HAP-1 (cell line): ENCODE results near the gene FRZB.
"Not testable (repeated sequence)": the region's sequence is repeated elsewhere in the genome, so short reads cannot be mapped to it uniquely, and the experiment has no call there.

Source experiments
- DNase-seq, 2 experiments: peaks; one replicate each; pipeline ENCODE4 v3.0.0-alpha.2; 2016 to 2020; ENCODE audit warnings: low spot score in 2 of 2
- H3K27me3 ChIP-seq: fragments of 250-450 bp; sonication (Bioruptor Pico); 2 replicates; pipeline ENCODE4 v1.5.1; 2020; ENCODE audit warnings: low read depth, mild to moderate bottlenecking, moderate library complexity
- H3K36me3 ChIP-seq: fragments of 250-450 bp; sonication (Bioruptor Pico); replicated peaks from 2 replicates; pipeline ENCODE4 v1.5.1; 2020; ENCODE audit warnings: mild to moderate bottlenecking
- H3K4me1 ChIP-seq: fragments of 250-450 bp; sonication (Bioruptor Pico); 2 replicates; pipeline ENCODE4 v1.5.1; 2020; ENCODE audit warnings: mild to moderate bottlenecking
- H3K4me3 ChIP-seq: fragments of 250-450 bp; sonication (Bioruptor Pico); 2 replicates; pipeline ENCODE4 v1.5.1; 2020; ENCODE audit warnings: mild to moderate bottlenecking, moderate library complexity
- H3K9me3 ChIP-seq: fragments of 250-450 bp; sonication (Bioruptor Pico); 2 replicates; pipeline ENCODE4 v1.5.1; 2020; ENCODE audit warnings: mild to moderate bottlenecking, moderate library complexity
- in situ Hi-C: fragments of 300-500 bp; cut with MboI; formaldehyde crosslinking; loops from 3 replicates; pipeline ENCODE4 v1.14.3; 2020; ENCODE audit warnings: low sequenced_read_pairs, inconsistent platforms, mixed read lengths

The FRZB gene

DNA sequence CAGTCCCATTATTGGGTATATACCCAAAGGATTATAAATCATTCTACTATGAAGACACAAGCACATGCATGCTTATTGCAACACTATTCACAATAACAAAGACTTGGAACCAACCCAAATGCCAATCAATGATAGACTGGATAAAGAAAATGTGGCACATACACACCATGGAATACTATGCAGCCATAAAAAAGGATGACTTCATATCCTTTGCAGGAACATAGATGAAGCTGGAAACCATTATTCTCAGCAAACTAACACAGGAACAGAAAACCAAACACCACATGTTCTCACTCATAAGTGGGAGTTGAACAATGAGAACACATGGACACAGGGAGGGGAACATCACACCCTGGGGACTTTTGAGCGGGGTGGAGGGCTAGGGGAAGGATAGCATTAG, 13.7 kb upstream of the FRZB start:
- H3K36me3 ChIP-seq, DNase-seq, H3K9me3 ChIP-seq, in situ Hi-C loops, H3K27me3 ChIP-seq, H3K4me1 ChIP-seq, H3K4me3 ChIP-seq: not testable (repeated sequence)

DNA sequence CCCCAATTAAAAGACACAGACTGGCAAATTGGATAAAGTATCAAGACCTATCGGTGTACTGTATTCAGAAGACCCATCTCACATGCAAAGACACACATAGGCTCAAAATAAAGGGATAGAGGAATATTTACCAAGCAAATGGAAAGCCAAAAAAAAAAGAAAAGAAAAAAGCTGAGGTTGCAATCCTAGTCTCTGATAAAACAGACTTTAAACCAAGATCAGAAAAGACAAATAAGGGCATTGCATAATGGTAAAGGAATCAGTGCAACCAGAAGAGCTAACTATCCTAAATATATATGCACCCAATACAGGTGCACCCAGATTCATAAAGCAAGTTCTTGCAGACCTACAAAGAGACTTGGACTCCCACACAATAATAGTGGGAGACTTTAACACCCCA, 10.2 kb upstream of the FRZB start:
- in situ Hi-C loops, H3K36me3 ChIP-seq, H3K4me3 ChIP-seq, H3K4me1 ChIP-seq, H3K9me3 ChIP-seq, DNase-seq, H3K27me3 ChIP-seq: not testable (repeated sequence)

DNA sequence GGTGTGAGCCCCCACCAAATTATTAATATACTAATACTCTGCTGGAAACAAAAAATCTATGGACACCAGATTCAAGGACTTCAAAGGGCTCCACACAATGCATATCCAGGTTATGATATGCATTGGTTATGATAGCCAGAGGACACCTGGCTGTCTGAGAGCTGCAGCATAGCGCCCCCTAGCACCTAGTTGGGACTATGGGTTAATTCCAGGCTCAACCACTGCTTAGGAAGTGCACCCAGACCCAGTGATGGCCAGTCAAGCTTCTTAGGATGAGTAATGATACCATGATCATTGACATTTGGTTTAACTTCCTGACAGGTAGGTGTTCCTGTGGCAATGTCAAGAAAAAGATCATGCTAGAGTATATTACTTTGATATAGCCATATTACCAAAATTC, 3.8 kb upstream of the FRZB start:
- in situ Hi-C loops = no loop called here
- no peaks in the 10 kb centered on the region for H3K27me3 ChIP-seq
- DNase-seq = peak; percentile 28 to 79

DNA sequence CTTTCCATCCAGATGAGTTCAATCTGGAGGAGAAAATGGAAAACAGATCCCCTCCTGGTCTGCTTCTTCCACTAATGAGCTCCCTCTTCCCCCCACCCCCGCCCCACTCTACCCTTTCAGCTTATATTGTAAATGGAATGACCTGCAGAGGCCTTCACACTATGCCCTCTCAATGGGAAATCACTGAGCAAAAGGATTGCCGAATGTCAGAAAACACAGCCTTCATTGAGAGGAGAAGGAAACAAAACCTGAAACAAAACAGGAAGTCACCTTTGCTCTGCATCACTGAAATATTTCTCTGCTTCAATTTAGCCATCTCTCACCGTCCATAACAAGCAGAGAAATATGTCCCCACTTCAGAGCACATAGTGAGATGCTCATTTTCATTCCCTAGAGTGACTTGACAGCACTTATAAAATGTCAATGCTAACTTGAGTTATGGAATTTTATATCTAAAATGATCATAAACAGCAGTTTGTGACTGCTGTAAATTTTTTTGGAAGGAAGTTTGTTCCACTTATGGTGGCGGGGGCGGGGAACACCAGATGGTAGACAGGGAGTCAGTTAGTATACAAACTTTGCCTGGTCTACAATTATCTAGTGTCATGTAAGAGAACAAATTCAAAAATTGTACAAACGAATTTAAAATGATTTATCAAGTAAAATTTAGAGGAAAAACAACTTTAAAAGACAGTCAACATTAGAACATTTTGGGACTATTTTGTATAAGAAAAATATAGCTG, 1.8 kb upstream of the FRZB start:
- no peak for DNase-seq
- no peak overlapping the region for H3K4me3 ChIP-seq
- in situ Hi-C loops = no loop called here
- no peaks in the 10 kb centered on the region for H3K27me3 ChIP-seq
- H3K9me3 ChIP-seq = no peaks in the 10 kb centered on the region
- H3K4me1 ChIP-seq = no peaks in the 10 kb centered on the region
- no peaks in the 10 kb centered on the region for H3K36me3 ChIP-seq

More for the DNA sequence above, 3.8 kb upstream of the FRZB start:
- Histone ChIP-seq H3K36me3 (no peaks in the 10 kb centered on the region), H3K9me3 (no peaks in the 10 kb centered on the region; the same call in 1 of the 2 replicates), H3K4me1 (no peaks in the 10 kb centered on the region), H3K4me3 (no peak overlapping the region)

DNA sequence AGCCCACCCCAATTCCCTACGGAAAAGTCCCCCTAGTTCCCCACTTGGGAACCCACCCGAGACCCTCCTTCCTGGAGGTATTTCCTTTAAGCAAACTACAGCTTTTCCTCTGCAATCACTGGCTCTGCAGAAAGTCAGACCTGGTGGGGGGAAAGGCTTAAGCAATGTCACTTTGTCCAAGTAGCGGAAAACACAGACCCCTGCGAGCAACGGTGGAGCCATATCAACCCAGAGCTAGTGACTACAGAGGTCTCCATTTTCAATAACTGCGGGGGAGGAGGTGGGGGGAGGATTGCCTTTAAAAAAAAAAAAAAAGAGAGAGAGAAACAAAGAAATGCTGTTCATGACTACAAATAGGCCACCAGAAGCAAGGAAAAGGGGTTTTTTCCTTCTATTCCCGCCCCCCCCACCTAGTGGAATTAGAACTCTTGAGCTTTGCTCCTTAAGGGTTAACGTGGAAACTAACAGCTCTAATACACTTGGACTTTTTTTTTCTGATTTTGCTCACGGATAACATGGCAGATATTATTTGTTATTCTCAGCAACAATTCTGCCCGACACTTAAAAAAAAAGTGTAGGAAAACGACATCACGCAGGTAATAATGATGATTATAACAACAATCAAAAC, 1.1 kb upstream of the FRZB start:
- in situ Hi-C loops = no loop called here
- Histone ChIP-seq H3K4me3 (no peak overlapping the region), H3K4me1 (no peaks in the 10 kb centered on the region), H3K9me3 (no peaks in the 10 kb centered on the region), H3K36me3 (no peaks in the 10 kb centered on the region), H3K27me3 (no peaks in the 10 kb centered on the region)
- no peak for DNase-seq

DNA sequence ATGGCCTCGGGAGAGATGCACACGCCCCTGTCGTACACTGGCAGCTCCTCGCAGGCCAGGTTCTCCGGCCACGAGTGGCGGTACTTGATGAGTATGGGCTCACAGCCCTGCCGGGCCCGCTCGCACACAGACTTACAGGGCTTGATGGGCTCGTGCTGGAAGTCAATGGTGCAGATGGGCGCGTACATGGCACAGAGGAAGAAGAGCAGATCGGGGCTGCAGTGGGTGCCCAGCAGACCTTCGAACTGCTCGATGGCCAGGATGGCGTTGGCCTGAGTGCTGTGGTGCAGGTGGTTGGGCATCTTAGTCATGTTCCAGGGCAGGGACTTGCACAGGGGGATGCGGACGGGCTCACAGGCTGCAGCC, 359 bp downstream of the FRZB start:
- no peaks in the 10 kb centered on the region for H3K36me3 ChIP-seq
- no peaks in the 10 kb centered on the region for H3K27me3 ChIP-seq
- no peaks in the 10 kb centered on the region for H3K9me3 ChIP-seq
- DNase-seq = no peak
- in situ Hi-C loops = no loop called here
- 0 out of 2 replicates have a peak, but pooled peaks cover 2% of the 10 kb centered on the region for H3K4me1 ChIP-seq
- H3K4me3 ChIP-seq = no peak overlapping the region

DNA sequence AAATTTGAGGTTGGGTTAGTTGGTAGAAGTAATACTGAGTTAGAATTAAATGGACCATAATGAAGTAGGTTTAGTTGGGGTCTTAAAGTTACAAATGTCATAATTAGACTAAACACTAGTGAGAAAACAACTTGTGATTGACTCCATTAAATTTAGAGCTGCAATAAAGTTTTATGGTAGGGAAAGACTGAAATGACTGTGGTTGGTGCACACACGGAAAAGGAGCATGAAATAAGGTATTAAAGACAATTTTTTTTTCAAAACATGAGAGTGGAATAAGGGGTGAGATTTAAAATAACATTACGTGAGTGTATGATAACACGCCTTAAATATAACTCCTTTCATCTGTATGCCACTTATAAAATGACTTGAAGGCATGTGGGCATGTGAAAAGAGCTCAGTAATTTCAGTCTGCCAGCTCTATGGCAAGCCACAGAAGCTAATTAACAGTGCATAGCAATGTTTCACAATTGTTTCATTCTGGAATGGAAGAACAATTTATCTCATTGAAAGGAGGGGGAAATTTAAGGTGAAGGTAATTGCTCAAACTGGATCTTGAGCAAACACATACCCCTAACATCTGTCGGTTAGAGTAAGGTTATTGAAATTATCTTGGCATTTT, 1.4 kb downstream of the FRZB start:
- in situ Hi-C loops = no loop called here
- Histone ChIP-seq H3K27me3 (no peaks in the 10 kb centered on the region), H3K4me3 (no peak overlapping the region), H3K9me3 (no peaks in the 10 kb centered on the region), H3K4me1 (0 out of 2 replicates have a peak, but pooled peaks cover 4% of the 10 kb centered on the region), H3K36me3 (no peaks in the 10 kb centered on the region)
- no peak for DNase-seq

DNA sequence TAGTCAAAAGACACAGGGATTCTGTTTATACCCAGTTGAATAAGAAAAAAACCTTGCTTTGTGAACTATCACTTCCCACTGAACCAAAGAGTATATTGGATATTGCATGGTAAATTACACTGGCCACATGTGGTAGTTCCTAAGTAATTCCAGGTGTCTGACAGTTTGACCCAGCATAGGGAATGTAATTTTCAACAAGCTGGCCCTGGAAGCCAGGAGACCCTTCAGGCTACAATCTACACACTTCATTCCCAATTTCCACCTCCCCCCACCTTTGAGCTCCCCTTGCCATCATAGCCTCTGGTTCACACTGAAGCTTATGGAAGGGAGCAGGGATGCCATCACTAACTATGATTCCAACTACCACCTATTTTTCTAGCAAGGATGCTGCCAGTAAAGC, 2.8 kb downstream of the FRZB start:
- Histone ChIP-seq H3K36me3 (no peaks in the 10 kb centered on the region), H3K4me3 (no peak overlapping the region), H3K27me3 (no peaks in the 10 kb centered on the region), H3K9me3 (no peaks in the 10 kb centered on the region), H3K4me1 (0 out of 2 replicates have a peak, but pooled peaks cover 4% of the 10 kb centered on the region)
- in situ Hi-C loops = no loop called here
- no peak for DNase-seq

DNA sequence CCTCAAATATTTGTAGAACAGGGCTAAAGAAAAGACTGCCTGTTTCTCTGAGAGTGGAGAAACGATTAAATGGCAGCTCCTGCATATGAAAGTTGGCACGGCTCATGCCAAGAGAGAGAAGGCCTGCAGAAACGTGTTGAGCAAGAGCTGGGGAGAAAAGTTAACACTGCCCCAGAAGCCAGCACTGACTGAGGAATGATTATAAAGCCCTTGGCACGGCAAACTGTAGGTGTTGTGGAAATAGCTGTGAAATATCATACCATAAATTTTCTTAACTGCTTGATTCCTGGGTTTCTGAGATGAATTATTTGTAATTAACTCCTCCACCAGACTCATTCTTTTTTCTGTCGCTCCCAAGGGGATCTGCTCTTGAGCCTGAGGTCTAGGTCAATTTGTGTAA, 4.3 kb downstream of the FRZB start:
- Histone ChIP-seq H3K27me3 (no peaks in the 10 kb centered on the region), H3K4me1 (0 out of 2 replicates have a peak, but pooled peaks cover 4% of the 10 kb centered on the region), H3K4me3 (no peak overlapping the region), H3K36me3 (no peaks in the 10 kb centered on the region), H3K9me3 (no peaks in the 10 kb centered on the region)
- no peak for DNase-seq
- in situ Hi-C loops = no loop called here

DNA sequence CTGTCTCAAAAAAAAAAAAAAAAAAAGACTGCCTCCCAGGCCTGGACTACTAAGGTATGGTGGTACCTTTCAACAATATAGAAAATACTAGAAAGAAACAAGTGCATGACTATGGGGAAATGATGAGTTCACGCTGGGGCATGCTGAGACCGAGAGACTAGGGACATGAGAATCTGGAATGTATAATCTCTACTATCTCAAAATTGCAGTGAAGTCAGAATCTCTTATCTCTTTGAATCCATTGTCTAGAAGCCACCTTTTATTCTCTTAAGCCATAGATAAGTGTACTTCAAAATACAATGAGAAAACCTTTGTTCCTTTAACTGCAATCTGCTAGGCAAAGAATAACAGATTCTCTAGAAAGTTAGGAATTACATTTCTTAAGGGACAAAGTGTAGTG, 5.6 kb downstream of the FRZB start:
- no peaks in the 10 kb centered on the region for H3K27me3 ChIP-seq
- no peak overlapping the region for H3K4me3 ChIP-seq
- H3K4me1 ChIP-seq = 0 out of 2 replicates have a peak, but pooled peaks cover 4% of the 10 kb centered on the region
- in situ Hi-C loops = no loop called here
- H3K36me3 ChIP-seq = no peaks in the 10 kb centered on the region
- no peaks in the 10 kb centered on the region for H3K9me3 ChIP-seq
- peak in 1 of 2 experiments; percentile 15 for DNase-seq

DNA sequence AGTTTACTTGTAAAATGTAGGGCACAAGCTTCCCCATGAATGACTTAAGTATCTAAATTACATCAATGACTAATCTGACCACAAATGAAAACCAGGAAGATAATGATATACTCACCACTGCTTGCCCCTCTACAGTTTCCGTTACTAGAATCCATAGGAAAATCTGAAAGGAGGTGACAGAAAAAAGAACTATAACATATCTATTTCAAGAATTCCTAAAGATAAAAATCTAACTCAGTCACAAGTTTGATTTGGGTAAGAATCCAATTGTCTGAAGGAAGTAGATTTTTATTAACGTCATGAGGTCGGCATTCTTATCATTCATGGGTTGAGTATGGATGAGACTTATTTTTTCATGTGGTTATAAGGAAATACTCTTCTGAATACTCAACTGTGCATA, 7.8 kb downstream of the FRZB start:
- no peak overlapping the region for H3K4me3 ChIP-seq
- no peaks in the 10 kb centered on the region for H3K36me3 ChIP-seq
- no peaks in the 10 kb centered on the region for H3K27me3 ChIP-seq
- 0 out of 2 replicates have a peak, but pooled peaks cover 4% of the 10 kb centered on the region for H3K4me1 ChIP-seq
- no peak for DNase-seq
- in situ Hi-C loops = no loop called here
- H3K9me3 ChIP-seq = no peaks in the 10 kb centered on the region

DNA sequence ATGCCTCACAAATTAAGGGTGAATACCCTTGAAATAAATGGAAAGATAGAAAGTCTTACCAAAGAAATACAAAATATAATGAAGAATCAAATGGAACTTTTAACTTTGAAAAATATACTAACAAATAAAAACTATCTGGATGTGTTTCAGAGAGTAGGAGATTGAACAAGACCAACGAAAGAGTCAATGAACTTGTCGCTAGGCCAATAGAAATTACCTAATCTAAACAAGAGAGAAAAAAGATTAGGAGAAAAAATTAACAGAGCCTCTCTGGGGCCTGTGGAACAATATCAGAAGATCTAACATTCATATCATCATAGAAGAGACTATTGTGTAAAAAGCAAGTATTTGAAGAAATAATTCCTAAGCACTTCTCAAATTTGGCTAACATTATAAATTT, 11.1 kb downstream of the FRZB start:
- in situ Hi-C loops = no loop called here

DNA sequence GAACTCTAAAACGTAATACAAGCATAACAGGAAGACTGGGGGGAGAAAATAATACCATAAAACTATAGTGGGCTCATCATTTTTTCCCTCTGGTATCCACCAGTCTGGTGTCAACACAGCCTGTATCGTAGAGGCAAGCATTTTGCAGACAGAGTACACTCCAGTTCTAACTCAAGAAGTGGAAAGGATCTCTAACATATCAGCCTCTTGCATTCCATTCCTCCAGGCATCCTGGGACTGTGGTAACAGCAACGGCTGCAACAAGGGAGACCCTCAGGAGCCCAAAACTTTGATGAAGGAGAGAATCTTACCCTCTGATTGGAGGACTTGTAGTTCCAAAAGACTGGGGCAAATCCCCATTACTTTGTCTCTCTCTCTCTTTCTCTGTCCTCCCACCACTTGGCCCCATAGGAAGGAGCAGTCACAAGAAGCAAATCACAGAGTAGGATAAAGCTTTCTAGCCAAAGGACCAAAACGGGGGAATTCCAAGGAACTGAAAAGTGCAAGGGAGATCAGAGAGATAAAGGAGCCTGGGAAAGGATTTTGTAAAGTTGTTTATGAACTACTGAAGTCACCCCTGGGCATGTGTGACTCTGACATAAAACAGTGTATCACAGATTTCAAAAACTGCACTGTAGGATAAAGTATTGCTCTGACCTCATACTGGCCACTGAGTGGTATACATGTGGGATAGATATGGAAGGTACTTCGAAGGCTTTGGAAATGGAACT, 11.9 kb downstream of the FRZB start:
- Histone ChIP-seq H3K36me3 (no peaks in the 10 kb centered on the region), H3K9me3 (no peaks in the 10 kb centered on the region), H3K4me3 (no peak overlapping the region), H3K27me3 (no peaks in the 10 kb centered on the region), H3K4me1 (no peaks in the 10 kb centered on the region)
- in situ Hi-C loops = no loop called here
- no peak for DNase-seq

More for the DNA sequence above, 11.1 kb downstream of the FRZB start:
- Histone ChIP-seq H3K4me3 (no peak overlapping the region), H3K36me3 (no peaks in the 10 kb centered on the region), H3K27me3 (no peaks in the 10 kb centered on the region), H3K9me3 (no peaks in the 10 kb centered on the region), H3K4me1 (no peaks in the 10 kb centered on the region)
- no peak for DNase-seq

DNA sequence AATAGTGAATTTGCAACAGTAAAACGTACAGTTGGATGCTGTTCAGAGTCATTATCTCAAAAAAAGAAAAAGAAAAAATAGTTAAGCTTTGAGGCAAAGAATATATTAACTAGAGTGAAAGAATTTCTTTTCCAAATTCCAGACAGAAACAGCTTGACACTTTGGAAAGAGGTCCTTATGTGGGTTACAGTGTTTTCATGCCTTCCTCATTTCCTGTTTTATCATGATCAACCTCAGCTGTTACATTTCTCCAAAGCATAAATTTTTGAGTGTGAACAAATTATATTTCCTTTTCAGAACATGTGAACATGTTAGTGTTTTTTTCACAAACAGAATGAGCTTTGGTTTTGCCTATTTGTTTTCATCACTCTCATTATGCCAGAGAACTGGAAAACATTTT, 13.6 kb downstream of the FRZB start:
- no peak overlapping the region for H3K4me3 ChIP-seq
- no peak for DNase-seq
- in situ Hi-C loops = no loop called here
- H3K9me3 ChIP-seq = no peaks in the 10 kb centered on the region
- no peaks in the 10 kb centered on the region for H3K36me3 ChIP-seq
- no peaks in the 10 kb centered on the region for H3K4me1 ChIP-seq
- H3K27me3 ChIP-seq = no peaks in the 10 kb centered on the region
